Trophoblast cell (in vitro differentiated cells and primary cell): ENCODE data around the gene ITM2B.

ENCODE experiments used
- DNase-seq, 2 donors: peaks; one replicate each; pipeline ENCODE4 v3.0.0-alpha.2; 2016
- H2AFZ ChIP-seq: 2 replicates; pipeline ENCODE4 v1.6.1; 2013; ENCODE audit warnings: low read length, moderate library complexity, mild to moderate bottlenecking; ENCODE audit not compliant: insufficient read depth, poor library complexity
- H2AK5ac ChIP-seq: 2 replicates; pipeline ENCODE4 v1.6.1; 2013; ENCODE audit warnings: mild to moderate bottlenecking, low read length
- H2BK120ac ChIP-seq: 2 replicates; pipeline ENCODE4 v1.6.1; 2013; ENCODE audit warnings: low read length, mild to moderate bottlenecking, moderate library complexity; ENCODE audit not compliant: insufficient read depth, poor library complexity
- H2BK12ac ChIP-seq: 2 replicates; pipeline ENCODE4 v1.6.1; 2013; ENCODE audit warnings: mild to moderate bottlenecking, low read length, moderate library complexity
- H2BK5ac ChIP-seq: 2 replicates; pipeline ENCODE4 v1.6.1; 2013; ENCODE audit warnings: low read length, low read depth, moderate library complexity, mild to moderate bottlenecking; ENCODE audit not compliant: poor library complexity
- H3K14ac ChIP-seq: 2 replicates; pipeline ENCODE4 v1.6.1; 2013; ENCODE audit warnings: mild to moderate bottlenecking, low read length
- H3K18ac ChIP-seq: 2 replicates; pipeline ENCODE4 v1.6.1; 2013; ENCODE audit warnings: mild to moderate bottlenecking, low read length
- H3K23ac ChIP-seq: 2 replicates; pipeline ENCODE4 v1.6.1; 2013; ENCODE audit warnings: low read length
- H3K27ac ChIP-seq: 2 replicates; pipeline ENCODE4 v1.5.1; 2013; ENCODE audit warnings: low read depth, mild to moderate bottlenecking, inconsistent platforms, low read length, moderate library complexity
- H3K27me3 ChIP-seq: 2 replicates; pipeline ENCODE4 v1.6.1; 2013; ENCODE audit warnings: inconsistent platforms, mild to moderate bottlenecking, low read length, moderate library complexity; ENCODE audit not compliant: insufficient read depth
- H3K36me3 ChIP-seq, 2 experiments: 1 replicate in 1 of 2; 2 replicates in 1 of 2; pipeline ENCODE4 v1.6.1; 2013; ENCODE audit warnings: low read length in 2 of 2, mild to moderate bottlenecking in 2 of 2, moderate library complexity in 1 of 2; ENCODE audit not compliant: insufficient read depth in 2 of 2, control insufficient read depth in 1 of 2
- H3K4ac ChIP-seq: 2 replicates; pipeline ENCODE4 v1.6.1; 2013; ENCODE audit warnings: low read depth, mild to moderate bottlenecking, low read length, moderate library complexity
- H3K4me1 ChIP-seq, 2 experiments: 1 replicate in 1 of 2; 2 replicates in 1 of 2; pipeline ENCODE4 v1.6.1; 2013; ENCODE audit warnings: low read length in 2 of 2, mild to moderate bottlenecking in 2 of 2, moderate library complexity in 1 of 2; ENCODE audit not compliant: insufficient read depth in 2 of 2, control insufficient read depth in 1 of 2
- H3K4me2 ChIP-seq: 2 replicates; pipeline ENCODE4 v1.6.1; 2013; ENCODE audit warnings: inconsistent platforms, mild to moderate bottlenecking, low read length, moderate library complexity
- H3K4me3 ChIP-seq: 2 replicates; pipeline ENCODE4 v1.5.1; 2013; ENCODE audit warnings: mild to moderate bottlenecking, low read depth, low read length, inconsistent platforms
- H3K79me1 ChIP-seq: one replicate; pipeline ENCODE4 v1.6.1; 2013; ENCODE audit warnings: low read length
- H3K79me2 ChIP-seq: 2 replicates; pipeline ENCODE4 v1.6.1; 2013; ENCODE audit warnings: low read length, mild to moderate bottlenecking; ENCODE audit not compliant: control insufficient read depth, insufficient read depth, poor library complexity
- H3K9ac ChIP-seq: 2 replicates; pipeline ENCODE4 v1.6.1; 2013; ENCODE audit warnings: mild to moderate bottlenecking, low read length
- H3K9me3 ChIP-seq: 2 replicates; pipeline ENCODE4 v1.6.1; 2013; ENCODE audit warnings: low read depth, mild to moderate bottlenecking, control low read depth, inconsistent platforms, low read length; ENCODE audit not compliant: insufficient read depth
- H4K12ac ChIP-seq: 2 replicates; pipeline ENCODE4 v1.6.1; 2013; ENCODE audit warnings: low read depth, mild to moderate bottlenecking, low read length, moderate library complexity
- H4K8ac ChIP-seq: 2 replicates; pipeline ENCODE4 v1.6.1; 2013; ENCODE audit warnings: low read depth, mild to moderate bottlenecking, low read length, moderate library complexity
- H4K91ac ChIP-seq: one replicate; pipeline ENCODE4 v1.6.1; 2013; ENCODE audit warnings: low read depth, mild to moderate bottlenecking, low read length, moderate library complexity
- WGBS: extraction: QIAGEN DNeasy Blood & Tissue Kit; methylation state at CpG from one replicate; pipeline ENCODE4 v1.1.7; 2013; ENCODE audit warnings: missing lambda C conversion rate; ENCODE audit not compliant: insufficient read length, insufficient coverage; ENCODE audit errors: extremely low coverage; 5-methylcytosine and 5-hydroxymethylcytosine counted together

The ITM2B gene

GRCh38 chr13:48232420-48233045 is 473 bp upstream of the ITM2B start:
- Histone ChIP-seq H3K4me2 (peak overlapping the region; percentile 86), H3K36me3 (peaks cover 0 to 2% of the 10 kb centered on the region in 2 experiments), H3K27me3 (no peaks in the 10 kb centered on the region), H3K9ac (peak overlapping the region; percentile 74), H3K79me1 (peaks cover 14% of the 10 kb centered on the region), H3K4ac (peak overlapping the region; percentile 52), H2BK12ac (peak overlapping the region; percentile 61), H2BK120ac (no peak overlapping the region), H3K4me1 (peaks cover 0 to 2% of the 10 kb centered on the region in 2 experiments), H2AK5ac (no peak overlapping the region), H4K91ac (peak overlapping the region; percentile 72), H3K23ac (no peak overlapping the region), H3K4me3 (peak overlapping the region; percentile 71), H4K8ac (peak overlapping the region; percentile 73), H3K14ac (peak overlapping the region; percentile 89), H2AFZ (peak overlapping the region; percentile 88), H3K27ac (peak overlapping the region; percentile 65), H3K79me2 (peaks cover 12% of the 10 kb centered on the region), H3K9me3 (peaks cover 2% of the 10 kb centered on the region), H2BK5ac (peak overlapping the region; percentile 61), H4K12ac (peak overlapping the region; percentile 64), H3K18ac (peak overlapping the region; percentile 68)
- peak in 1 of 2 donors; percentile 90 for DNase-seq
- WGBS, result no CpG with 5 or more reads among the region's 23 CpGs

DNA sequence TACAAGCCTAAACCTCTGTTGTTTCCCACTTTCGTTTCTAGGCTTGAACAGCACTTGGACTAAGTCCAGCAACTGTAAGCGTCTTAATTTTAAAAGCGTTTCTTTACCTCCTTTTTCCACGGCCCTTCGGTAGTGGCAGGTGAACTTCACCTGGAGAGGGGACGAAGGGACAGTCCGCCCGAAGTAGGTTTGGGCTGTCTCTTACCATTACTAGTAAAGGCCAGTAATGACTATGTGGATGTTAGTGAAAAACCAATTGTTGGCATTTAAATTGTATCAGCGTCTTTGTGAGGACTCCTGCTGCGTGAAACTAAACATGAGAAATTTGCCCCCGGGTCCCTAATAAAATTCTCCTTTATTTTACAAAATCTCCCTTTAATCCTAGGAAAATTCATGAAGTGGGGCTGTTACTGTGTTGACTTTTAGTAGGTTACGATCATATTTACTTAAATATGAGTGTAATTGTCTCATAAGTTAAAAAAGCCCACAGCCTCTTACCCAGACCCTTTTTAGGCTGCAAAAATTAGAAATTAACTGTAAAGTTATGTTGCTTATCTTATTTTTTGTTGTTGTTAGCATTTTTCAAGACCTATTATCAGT is 983 bp downstream of the ITM2B start:
- Histone ChIP-seq H3K14ac (no peak overlapping the region), H3K4me2 (peak overlapping the region; percentile 58), H3K4me1 (peaks cover 0 to 2% of the 10 kb centered on the region in 2 experiments), H2BK5ac (no peak overlapping the region), H3K4ac (peak overlapping the region; percentile 95), H3K79me2 (peaks cover 12% of the 10 kb centered on the region), H3K9ac (peak overlapping the region; percentile 97), H3K27ac (peak overlapping the region; percentile 84), H2BK12ac (no peak overlapping the region), H4K91ac (peak overlapping the region; percentile 52), H3K18ac (no peak overlapping the region), H3K4me3 (peak overlapping the region; percentile 99), H4K12ac (no peak overlapping the region), H3K36me3 (peaks cover 0 to 2% of the 10 kb centered on the region in 2 experiments), H3K9me3 (peaks cover 2% of the 10 kb centered on the region), H3K27me3 (no peaks in the 10 kb centered on the region), H4K8ac (no peak overlapping the region), H3K23ac (no peak overlapping the region), H2AFZ (no peak overlapping the region), H3K79me1 (peaks cover 14% of the 10 kb centered on the region), H2AK5ac (no peak overlapping the region), H2BK120ac (no peak overlapping the region)
- WGBS, result no CpG with 5 or more reads among the region's 12 CpGs
- DNase-seq, result peak; percentile 4 to 46

GRCh38 chr13:48234566-48235340 is 1.7 kb downstream of the ITM2B start:
- Histone ChIP-seq H3K27me3 (no peaks in the 10 kb centered on the region), H2AK5ac (no peak overlapping the region), H3K27ac (peak overlapping the region; percentile 87), H4K8ac (no peak overlapping the region), H3K4me3 (no peak overlapping the region), H3K4me2 (peak overlapping the region; percentile 53), H3K23ac (no peak overlapping the region), H3K9ac (no peak overlapping the region), H3K4ac (no peak overlapping the region), H4K12ac (no peak overlapping the region), H3K18ac (no peak overlapping the region), H3K14ac (no peak overlapping the region), H3K36me3 (peaks cover 4 to 5% of the 10 kb centered on the region in 2 experiments), H3K4me1 (peaks cover 0 to 2% of the 10 kb centered on the region in 2 experiments), H2AFZ (no peak overlapping the region), H2BK120ac (no peak overlapping the region), H2BK5ac (no peak overlapping the region), H3K79me1 (peaks cover 14% of the 10 kb centered on the region), H3K79me2 (peaks cover 12% of the 10 kb centered on the region), H2BK12ac (no peak overlapping the region), H4K91ac (no peak overlapping the region), H3K9me3 (peaks cover 2% of the 10 kb centered on the region)
- WGBS, result no CpG with 5 or more reads among the region's 7 CpGs
- DNase-seq, result peak; percentile 15 to 68

DNA sequence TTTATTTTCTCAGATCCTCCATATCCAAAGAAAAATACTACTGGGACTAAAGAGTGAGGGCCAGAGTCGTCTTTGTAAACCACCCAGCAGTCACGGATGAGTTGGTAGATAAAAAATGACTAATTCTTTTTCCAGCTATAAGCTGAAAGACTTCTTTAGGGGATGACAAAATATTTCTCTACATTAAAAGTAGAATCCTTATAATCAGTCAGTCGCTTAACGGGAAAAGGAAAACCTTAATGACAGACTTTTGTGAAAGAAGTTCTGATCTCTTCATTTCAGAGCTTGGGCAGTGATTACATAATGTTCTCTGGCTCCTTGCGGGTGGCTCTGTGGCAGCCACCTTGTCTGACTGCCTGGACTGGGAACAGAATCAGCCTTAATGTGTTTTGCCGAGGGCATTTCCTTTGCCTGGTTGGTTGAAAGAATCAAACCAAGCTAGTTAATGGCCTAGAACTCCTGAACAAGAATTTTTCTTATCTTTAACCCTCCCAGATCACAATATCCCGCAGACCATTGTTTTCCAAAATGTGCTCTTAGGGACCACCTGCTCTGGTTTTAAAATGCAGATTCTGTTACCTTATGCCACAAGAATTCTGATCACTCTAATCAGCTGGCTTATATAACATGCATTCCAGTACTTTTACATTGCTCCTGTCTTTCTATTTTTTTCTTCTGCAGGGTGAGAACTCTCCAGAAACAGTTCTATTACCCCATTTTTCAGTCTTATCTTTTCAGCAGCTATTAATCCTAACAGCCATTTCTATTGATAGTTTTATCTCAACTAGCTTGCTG is 2.5 kb downstream of the ITM2B start:
- no CpG with 5 or more reads among the region's 7 CpGs for WGBS
- DNase-seq, result peak; percentile 50 to 77
- no peak overlapping the region for H2AFZ ChIP-seq

More for the DNA sequence above, 2.5 kb downstream of the ITM2B start:
- H3K4me2 ChIP-seq, result peak overlapping the region; percentile 53
- H3K79me1 ChIP-seq, result peaks cover 14% of the 10 kb centered on the region
- peaks cover 5 to 6% of the 10 kb centered on the region in 2 experiments for H3K36me3 ChIP-seq
- no peak overlapping the region for H2BK5ac ChIP-seq
- peaks cover 2% of the 10 kb centered on the region for H3K9me3 ChIP-seq
- H3K4me3 ChIP-seq, result no peak overlapping the region
- peaks cover 0 to 2% of the 10 kb centered on the region in 2 experiments for H3K4me1 ChIP-seq
- no peak overlapping the region for H2BK12ac ChIP-seq
- H3K4ac ChIP-seq, result no peak overlapping the region
- no peak overlapping the region for H3K23ac ChIP-seq
- H3K79me2 ChIP-seq, result peaks cover 12% of the 10 kb centered on the region
- no peak overlapping the region for H4K12ac ChIP-seq
- H4K91ac ChIP-seq, result no peak overlapping the region
- no peak overlapping the region for H3K14ac ChIP-seq
- H3K9ac ChIP-seq, result no peak overlapping the region
- no peak overlapping the region for H2AK5ac ChIP-seq
- no peak overlapping the region for H3K18ac ChIP-seq
- H2BK120ac ChIP-seq, result no peak overlapping the region
- no peak overlapping the region for H4K8ac ChIP-seq
- H3K27ac ChIP-seq, result peak overlapping the region; percentile 87
- H3K27me3 ChIP-seq, result no peaks in the 10 kb centered on the region
